Calu3 (cell line): Measurements from ENCODE around the gene CYP46A1. TPM values are rescaled to one million over a fixed set of nuclear protein-coding genes. Genes with fewer than 3 reads are reported as not detected.

Experiments used
- BruUV-seq: library from RNA; stranded (reverse); fragments of 400-500 nt; replicated peaks from 2 replicates; lab custom pipeline; 2021; lab: Mats Ljungman, UMichigan
- CTCF ChIA-PET: fragments of 300-600 bp; sonication (Branson Sonifier 250); formaldehyde crosslinking; loops from one replicate; lab custom pipeline; 2022; ENCODE audit warnings: antibody characterized with exemption; lab: Charles Lee
- DNase-seq: peaks from one replicate; pipeline ENCODE4 v3.0.0; 2022
- H3K27ac Mint-ChIP-seq: one replicate; pipeline ENCODE4 v1.8.0; 2022; ENCODE audit warnings: mixed read lengths; ENCODE audit not compliant: unreplicated experiment
- H3K27me3 Mint-ChIP-seq: one replicate; pipeline ENCODE4 v1.8.0; 2022; ENCODE audit warnings: mixed read lengths; ENCODE audit not compliant: unreplicated experiment
- H3K36me3 Mint-ChIP-seq: one replicate; pipeline ENCODE4 v1.8.0; 2022; ENCODE audit warnings: mild to moderate bottlenecking, moderate library complexity, mixed read lengths; ENCODE audit not compliant: insufficient read depth, unreplicated experiment
- H3K4me1 Mint-ChIP-seq: one replicate; pipeline ENCODE4 v1.8.0; 2022; ENCODE audit warnings: mild to moderate bottlenecking, low read depth, mixed read lengths; ENCODE audit not compliant: unreplicated experiment
- H3K4me3 Mint-ChIP-seq: one replicate; pipeline ENCODE4 v1.8.0; 2022; ENCODE audit warnings: mild to moderate bottlenecking, low read depth, moderate library complexity, mixed read lengths; ENCODE audit not compliant: unreplicated experiment
- H3K9me3 Mint-ChIP-seq: one replicate; pipeline ENCODE4 v1.8.0; 2022; ENCODE audit warnings: low read depth, mixed read lengths; ENCODE audit not compliant: unreplicated experiment
- intact Hi-C: fragments of 100-400 bp; cut with micrococcal nuclease; formaldehyde crosslinking; loops from one replicate; pipeline ENCODE4 v1.10.0; 2022; ENCODE audit not compliant: unreplicated experiment
- total RNA-seq: library from RNA; stranded (reverse); gene quantifications from 2 replicates; pipeline ENCODE4 v1.2.3, GENCODE V29; 2022
- TF ChIP-seq, protein P1 (sequence below): fragments of 200-600 bp; IDR thresholded peaks from one replicate; pipeline ENCODE4 v1.8.0; 2022; ENCODE audit warnings: antibody characterized with exemption; ENCODE audit not compliant: unreplicated experiment

The CYP46A1 gene
- total RNA-seq, 1 experiment from 2014 or later: not detected

DNA sequence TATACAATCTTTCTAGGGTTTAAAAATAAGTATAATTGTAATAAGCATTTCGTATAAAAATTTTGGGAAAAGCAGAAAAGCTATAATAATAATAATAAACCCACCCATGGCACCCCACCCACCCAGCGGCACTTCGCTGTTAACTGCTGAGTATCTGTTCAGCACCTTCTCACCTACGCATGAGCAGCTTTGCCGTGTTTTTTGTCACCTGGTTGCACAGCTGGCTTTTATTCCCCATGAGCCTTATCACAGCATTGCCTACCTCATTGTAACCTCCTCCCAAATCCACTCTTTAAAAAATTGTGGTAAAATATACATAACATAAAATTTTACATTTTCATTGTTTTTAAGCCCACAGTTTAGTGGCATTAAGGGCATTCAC, 34.7 kb downstream of the CYP46A1 start:
- CTCF ChIA-PET: interaction anchor here (0.7 kb wide), 1 partner anchor 28 kb away, joined by 3 read pairs; no protein-coding TSS in a partner anchor

DNA sequence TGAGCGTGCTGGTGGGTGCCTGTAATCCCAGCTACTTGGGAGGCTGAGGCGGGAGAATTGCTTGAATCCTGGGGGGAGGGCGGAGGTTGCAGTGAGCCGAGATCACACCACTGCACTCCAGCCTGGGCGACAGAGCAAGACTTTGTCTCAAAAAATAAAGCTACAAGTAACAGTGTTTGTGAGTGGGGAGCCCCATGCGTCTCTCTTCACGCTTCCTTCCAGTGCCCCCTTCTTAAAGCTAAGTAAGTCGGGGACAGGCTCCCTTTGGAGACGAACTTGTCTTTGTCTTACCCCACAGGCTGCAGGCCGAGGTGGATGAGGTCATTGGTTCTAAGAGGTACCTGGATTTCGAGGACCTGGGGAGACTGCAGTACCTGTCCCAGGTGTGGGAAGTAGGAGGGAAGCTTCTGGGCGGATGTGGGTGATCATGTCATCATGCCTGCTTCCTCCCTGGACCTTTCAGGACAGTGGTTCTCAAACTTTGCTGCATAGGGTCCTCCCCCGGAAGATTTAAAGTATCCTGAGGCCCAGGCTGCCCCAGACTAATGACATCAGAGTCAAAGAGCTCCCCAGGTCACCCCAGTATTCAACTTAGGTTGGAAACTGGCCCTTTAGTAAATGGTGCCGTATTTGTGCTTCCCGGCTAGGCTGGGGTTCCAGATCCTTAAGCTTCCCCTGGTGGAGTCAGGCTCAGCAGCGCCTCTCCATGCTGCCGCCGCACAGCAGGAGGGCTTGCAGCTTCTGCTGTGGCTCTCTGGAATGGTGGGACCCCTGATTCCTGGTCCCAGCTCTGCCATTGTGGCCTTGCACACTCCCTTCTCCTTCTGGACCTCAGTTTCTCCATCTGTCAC, 37.1 kb downstream of the CYP46A1 start:
- CTCF ChIA-PET: no interaction called here
- H3K36me3 Mint-ChIP-seq: no peaks in the 10 kb centered on the region
- no peak overlapping the region for H3K4me3 Mint-ChIP-seq
- no peak overlapping the region for H3K27ac Mint-ChIP-seq
- intact Hi-C loops: no loop called here
- no peaks in the 10 kb centered on the region for H3K4me1 Mint-ChIP-seq
- H3K9me3 Mint-ChIP-seq: no peaks in the 10 kb centered on the region
- DNase-seq: no peak
- TF ChIP-seq, protein P1, sequence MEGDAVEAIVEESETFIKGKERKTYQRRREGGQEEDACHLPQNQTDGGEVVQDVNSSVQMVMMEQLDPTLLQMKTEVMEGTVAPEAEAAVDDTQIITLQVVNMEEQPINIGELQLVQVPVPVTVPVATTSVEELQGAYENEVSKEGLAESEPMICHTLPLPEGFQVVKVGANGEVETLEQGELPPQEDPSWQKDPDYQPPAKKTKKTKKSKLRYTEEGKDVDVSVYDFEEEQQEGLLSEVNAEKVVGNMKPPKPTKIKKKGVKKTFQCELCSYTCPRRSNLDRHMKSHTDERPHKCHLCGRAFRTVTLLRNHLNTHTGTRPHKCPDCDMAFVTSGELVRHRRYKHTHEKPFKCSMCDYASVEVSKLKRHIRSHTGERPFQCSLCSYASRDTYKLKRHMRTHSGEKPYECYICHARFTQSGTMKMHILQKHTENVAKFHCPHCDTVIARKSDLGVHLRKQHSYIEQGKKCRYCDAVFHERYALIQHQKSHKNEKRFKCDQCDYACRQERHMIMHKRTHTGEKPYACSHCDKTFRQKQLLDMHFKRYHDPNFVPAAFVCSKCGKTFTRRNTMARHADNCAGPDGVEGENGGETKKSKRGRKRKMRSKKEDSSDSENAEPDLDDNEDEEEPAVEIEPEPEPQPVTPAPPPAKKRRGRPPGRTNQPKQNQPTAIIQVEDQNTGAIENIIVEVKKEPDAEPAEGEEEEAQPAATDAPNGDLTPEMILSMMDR: no peak
- peaks cover 86% of the 10 kb centered on the region for H3K27me3 Mint-ChIP-seq
- BruUV-seq: no TSS peak

More for the DNA sequence above, 34.7 kb downstream of the CYP46A1 start:
- TF ChIP-seq, protein P1: no peak
- Mint-ChIP-seq H3K36me3 (no peaks in the 10 kb centered on the region), H3K27me3 (peaks cover 83% of the 10 kb centered on the region), H3K27ac (no peak overlapping the region), H3K4me1 (no peaks in the 10 kb centered on the region), H3K9me3 (no peaks in the 10 kb centered on the region), H3K4me3 (no peak overlapping the region)
- BruUV-seq: no TSS peak
- intact Hi-C loops: no loop called here
- DNase-seq: no peak

DNA sequence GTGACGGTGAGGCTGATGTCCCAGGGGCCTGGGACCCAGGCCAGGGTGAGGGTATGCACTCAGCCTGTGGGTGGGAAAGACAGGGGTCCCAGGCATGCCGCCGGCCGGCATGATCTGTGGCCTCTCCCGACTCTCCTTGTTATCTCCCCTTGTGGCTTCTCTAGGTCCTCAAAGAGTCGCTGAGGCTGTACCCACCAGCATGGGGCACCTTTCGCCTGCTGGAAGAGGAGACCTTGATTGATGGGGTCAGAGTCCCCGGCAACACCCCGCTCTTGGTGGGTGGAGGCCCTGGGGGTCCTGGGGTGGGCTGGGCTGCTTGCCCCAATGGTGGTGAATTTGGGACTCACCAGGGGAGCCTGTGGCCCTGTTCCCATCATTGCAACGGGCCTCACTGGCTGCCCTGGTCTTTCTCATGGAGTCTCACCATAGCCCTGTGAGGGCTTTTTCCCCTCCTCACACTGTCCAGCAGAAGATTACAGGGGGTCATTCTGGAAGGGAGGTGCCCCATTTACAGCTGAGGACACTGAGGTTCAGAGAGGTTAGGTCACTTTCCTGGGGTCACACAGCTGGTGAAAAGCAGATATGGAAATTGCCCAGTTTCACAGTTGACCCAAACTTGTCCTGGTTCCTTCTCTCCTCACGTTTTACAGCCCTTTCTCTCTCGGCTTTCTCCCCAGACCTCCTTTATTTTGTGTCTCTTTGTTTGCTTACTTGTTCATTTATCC, 37.9 kb downstream of the CYP46A1 start:
- Mint-ChIP-seq H3K27ac (no peak overlapping the region), H3K4me3 (no peak overlapping the region), H3K27me3 (peaks cover 86% of the 10 kb centered on the region), H3K4me1 (no peaks in the 10 kb centered on the region), H3K9me3 (no peaks in the 10 kb centered on the region), H3K36me3 (no peaks in the 10 kb centered on the region)
- TF ChIP-seq, protein P1: no peak
- no TSS peak for BruUV-seq
- intact Hi-C loops: no loop called here
- DNase-seq: no peak
- CTCF ChIA-PET: no interaction called here

- Mint-ChIP-seq H3K4me1 (no peaks in the 10 kb centered on the region), H3K27ac (no peak overlapping the region), H3K9me3 (no peaks in the 10 kb centered on the region), H3K27me3 (peaks cover 85% of the 10 kb centered on the region), H3K36me3 (no peaks in the 10 kb centered on the region), H3K4me3 (no peak overlapping the region)
- CTCF ChIA-PET: no interaction called here
- intact Hi-C loops: no loop called here
- TF ChIP-seq, protein P1: no peak
- DNase-seq: no peak
- BruUV-seq: no TSS peak
These were observed 38.6 kb downstream of the CYP46A1 start for GRCh38 chr14:99722741-99723140.
